Measurements from ENCODE around the gene ACTRT1.

ACTRT1 gene

GRCh38 chrX:128052303-128052702 is at the start of gene ACTRT1:
TSS of gene ACTRT1 (minus strand) at chrX:128052403. CDS start at chrX:128052206, 197 bp downstream.
- no peak for DNase-seq

GRCh38 chrX:128078545-128078944 is 26.3 kb upstream of the ACTRT1 start:
- DNase-seq: no peak

- no peak for DNase-seq
Observed at GRCh38 chrX:128057421-128057820, 5.2 kb upstream of the ACTRT1 start.

GRCh38 chrX:128051526-128051925 is 677 bp downstream of the ACTRT1 start:
- no peak for DNase-seq

- DNase-seq: no peak
Observed at GRCh38 chrX:128035318-128035717, 16.9 kb downstream of the ACTRT1 start.

- no peak for DNase-seq
Observed at GRCh38 chrX:128021566-128021965, 30.6 kb downstream of the ACTRT1 start.

- no peak for DNase-seq
Observed at GRCh38 chrX:128020701-128021100, 31.5 kb downstream of the ACTRT1 start.

GRCh38 chrX:128019218-128019617 is 33.0 kb downstream of the ACTRT1 start:
- DNase-seq: no peak

- no peak for DNase-seq
Observed at GRCh38 chrX:128012015-128012414, 40.2 kb downstream of the ACTRT1 start.

GRCh38 chrX:128007882-128008281 is 44.3 kb downstream of the ACTRT1 start:
- DNase-seq: no peak
